ENCODE data around the gene SERP2.

Gene SERP2

GRCh38 chr13:44368062-44368591 is 5.5 kb upstream of the SERP2 start:
- H3K36me3 ChIP-seq (ENCODE audit: control insufficient read depth in 2 of 2, insufficient read depth in 1 of 2, low read length in 2 of 2) = no peaks in the 10 kb centered on the region
- no peaks in the 10 kb centered on the region for H3K9me3 ChIP-seq (ENCODE audit: control insufficient read depth, insufficient read depth, low read depth, low read length)
- CTCF ChIA-PET = no interaction called here
- no peak overlapping the region; the same call in 1 of the 2 replicates for H3K27ac ChIP-seq (ENCODE audit: extremely low read depth, low read depth, low read length)
- POLR2A ChIA-PET = interaction anchor here (1.0 to 2.2 kb wide), 2 partner anchors 65 to 68 kb away, joined by 3 to 12 read pairs; no protein-coding TSS in a partner anchor
- no peak overlapping the region for H3K4me3 ChIP-seq (ENCODE audit: low read depth, low read length)
- peaks cover 2% of the 10 kb centered on the region for H3K4me1 ChIP-seq (ENCODE audit: control insufficient read depth, insufficient read depth, low read length)
- no peak for TF ChIP-seq ZNF366 (tag by site-specific recombination; conservative IDR thresholded peaks at IDR 0.05)
- TF ChIP-seq ZNF394 (tag by site-specific recombination; IDR thresholded peaks at IDR 0.05; ENCODE audit: borderline replicate concordance) = no peak
- peak; percentile 62 for TF ChIP-seq SP7 (tag by site-specific recombination; IDR thresholded peaks at IDR 0.05)
- no peak for TF ChIP-seq ZBTB48 (tag by site-specific recombination; IDR thresholded peaks at IDR 0.05)
- 0 out of 2 replicates have a peak, but pooled peaks have one; percentile 20 for TF ChIP-seq KLF1 (tag by site-specific recombination; IDR thresholded peaks at IDR 0.05)
- TF ChIP-seq SP3 (tag by site-specific recombination; IDR thresholded peaks at IDR 0.05) = no peak
- TF ChIP-seq, protein P1, sequence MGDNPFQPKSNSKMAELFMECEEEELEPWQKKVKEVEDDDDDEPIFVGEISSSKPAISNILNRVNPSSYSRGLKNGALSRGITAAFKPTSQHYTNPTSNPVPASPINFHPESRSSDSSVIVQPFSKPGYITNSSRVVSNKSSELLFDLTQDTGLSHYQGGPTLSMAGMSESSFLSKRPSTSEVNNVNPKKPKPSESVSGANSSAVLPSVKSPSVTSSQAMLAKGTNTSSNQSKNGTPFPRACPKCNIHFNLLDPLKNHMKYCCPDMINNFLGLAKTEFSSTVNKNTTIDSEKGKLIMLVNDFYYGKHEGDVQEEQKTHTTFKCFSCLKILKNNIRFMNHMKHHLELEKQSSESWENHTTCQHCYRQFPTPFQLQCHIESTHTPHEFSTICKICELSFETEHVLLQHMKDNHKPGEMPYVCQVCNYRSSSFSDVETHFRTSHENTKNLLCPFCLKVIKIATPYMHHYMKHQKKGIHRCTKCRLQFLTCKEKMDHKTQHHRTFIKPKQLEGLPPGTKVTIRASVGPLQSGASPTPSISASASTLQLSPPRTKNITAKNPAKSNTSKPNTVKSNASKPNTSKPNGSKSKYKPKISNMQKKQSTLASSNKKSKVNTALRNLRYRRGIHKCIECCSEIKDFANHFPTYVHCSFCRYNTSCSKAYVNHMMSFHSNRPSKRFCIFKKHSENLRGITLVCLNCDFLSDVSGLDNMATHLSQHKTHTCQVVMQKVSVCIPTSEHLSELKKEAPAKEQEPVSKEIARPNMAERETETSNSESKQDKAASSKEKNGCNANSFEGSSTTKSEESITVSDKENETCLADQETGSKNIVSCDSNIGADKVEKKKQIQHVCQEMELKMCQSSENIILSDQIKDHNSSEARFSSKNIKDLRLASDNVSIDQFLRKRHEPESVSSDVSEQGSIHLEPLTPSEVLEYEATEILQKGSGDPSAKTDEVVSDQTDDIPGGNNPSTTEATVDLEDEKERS (tag by site-specific recombination; IDR thresholded peaks at IDR 0.05) = no peak
- no peak for TF ChIP-seq HIC1 (tag by site-specific recombination; IDR thresholded peaks at IDR 0.05)
- no peak for TF ChIP-seq ZNF677 (tag by site-specific recombination; IDR thresholded peaks at IDR 0.05)
- TF ChIP-seq ZNF596 (tag by site-specific recombination; IDR thresholded peaks at IDR 0.05) = no peak
- TF ChIP-seq TRIM28 (IDR thresholded peaks at IDR 0.05; ENCODE audit: borderline replicate concordance, low read length) = no peak
- no peak for TF ChIP-seq ZNF76 (tag by site-specific recombination; IDR thresholded peaks at IDR 0.05; ENCODE audit: borderline replicate concordance, low read depth)
- no peak for TF ChIP-seq ZNF311 (tag by site-specific recombination; IDR thresholded peaks at IDR 0.05; ENCODE audit: borderline replicate concordance)
- TF ChIP-seq ZNF202 (tag by site-specific recombination; IDR thresholded peaks at IDR 0.05; ENCODE audit: borderline replicate concordance) = no peak
- no peak for TF ChIP-seq ZNF2 (tag by site-specific recombination; IDR thresholded peaks at IDR 0.05)
- TF ChIP-seq ZNF510 (tag by site-specific recombination; IDR thresholded peaks at IDR 0.05; ENCODE audit: insufficient replicate concordance) = no peak
- no peak for TF ChIP-seq YY2 (tag by site-specific recombination; IDR thresholded peaks at IDR 0.05)
- TF ChIP-seq, protein P2, sequence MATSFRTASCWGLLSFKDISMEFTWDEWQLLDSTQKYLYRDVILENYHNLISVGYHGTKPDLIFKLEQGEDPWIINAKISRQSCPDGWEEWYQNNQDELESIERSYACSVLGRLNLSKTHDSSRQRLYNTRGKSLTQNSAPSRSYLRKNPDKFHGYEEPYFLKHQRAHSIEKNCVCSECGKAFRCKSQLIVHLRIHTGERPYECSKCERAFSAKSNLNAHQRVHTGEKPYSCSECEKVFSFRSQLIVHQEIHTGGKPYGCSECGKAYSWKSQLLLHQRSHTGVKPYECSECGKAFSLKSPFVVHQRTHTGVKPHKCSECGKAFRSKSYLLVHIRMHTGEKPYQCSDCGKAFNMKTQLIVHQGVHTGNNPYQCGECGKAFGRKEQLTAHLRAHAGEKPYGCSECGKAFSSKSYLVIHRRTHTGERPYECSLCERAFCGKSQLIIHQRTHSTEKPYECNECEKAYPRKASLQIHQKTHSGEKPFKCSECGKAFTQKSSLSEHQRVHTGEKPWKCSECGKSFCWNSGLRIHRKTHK (tag by site-specific recombination; IDR thresholded peaks at IDR 0.05) = no peak
- 0 out of 2 replicates have a peak, but pooled peaks have one; percentile 34 for TF ChIP-seq ZEB2 (tag by site-specific recombination; IDR thresholded peaks at IDR 0.05)
- TF ChIP-seq, protein P3, sequence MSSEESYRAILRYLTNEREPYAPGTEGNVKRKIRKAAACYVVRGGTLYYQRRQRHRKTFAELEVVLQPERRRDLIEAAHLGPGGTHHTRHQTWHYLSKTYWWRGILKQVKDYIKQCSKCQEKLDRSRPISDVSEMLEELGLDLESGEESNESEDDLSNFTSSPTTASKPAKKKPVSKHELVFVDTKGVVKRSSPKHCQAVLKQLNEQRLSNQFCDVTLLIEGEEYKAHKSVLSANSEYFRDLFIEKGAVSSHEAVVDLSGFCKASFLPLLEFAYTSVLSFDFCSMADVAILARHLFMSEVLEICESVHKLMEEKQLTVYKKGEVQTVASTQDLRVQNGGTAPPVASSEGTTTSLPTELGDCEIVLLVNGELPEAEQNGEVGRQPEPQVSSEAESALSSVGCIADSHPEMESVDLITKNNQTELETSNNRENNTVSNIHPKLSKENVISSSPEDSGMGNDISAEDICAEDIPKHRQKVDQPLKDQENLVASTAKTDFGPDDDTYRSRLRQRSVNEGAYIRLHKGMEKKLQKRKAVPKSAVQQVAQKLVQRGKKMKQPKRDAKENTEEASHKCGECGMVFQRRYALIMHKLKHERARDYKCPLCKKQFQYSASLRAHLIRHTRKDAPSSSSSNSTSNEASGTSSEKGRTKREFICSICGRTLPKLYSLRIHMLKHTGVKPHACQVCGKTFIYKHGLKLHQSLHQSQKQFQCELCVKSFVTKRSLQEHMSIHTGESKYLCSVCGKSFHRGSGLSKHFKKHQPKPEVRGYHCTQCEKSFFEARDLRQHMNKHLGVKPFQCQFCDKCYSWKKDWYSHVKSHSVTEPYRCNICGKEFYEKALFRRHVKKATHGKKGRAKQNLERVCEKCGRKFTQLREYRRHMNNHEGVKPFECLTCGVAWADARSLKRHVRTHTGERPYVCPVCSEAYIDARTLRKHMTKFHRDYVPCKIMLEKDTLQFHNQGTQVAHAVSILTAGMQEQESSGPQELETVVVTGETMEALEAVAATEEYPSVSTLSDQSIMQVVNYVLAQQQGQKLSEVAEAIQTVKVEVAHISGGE (tag by site-specific recombination; conservative IDR thresholded peaks at IDR 0.05; ENCODE audit: low read depth) = no peak
- no peak for TF ChIP-seq ZBTB17 (tag by site-specific recombination; IDR thresholded peaks at IDR 0.05)
- TF ChIP-seq ZNF416 (tag by site-specific recombination; IDR thresholded peaks at IDR 0.05) = no peak
- TF ChIP-seq EGR2 (tag by site-specific recombination; IDR thresholded peaks at IDR 0.05; ENCODE audit: low read depth) = no peak
- no peak for TF ChIP-seq KLF8 (tag by site-specific recombination; IDR thresholded peaks at IDR 0.05)
- no peak for TF ChIP-seq ZNF155 (tag by site-specific recombination; IDR thresholded peaks at IDR 0.05)
- TF ChIP-seq ZFP69B (tag by site-specific recombination; IDR thresholded peaks at IDR 0.05) = no peak
- TF ChIP-seq, protein P4, sequence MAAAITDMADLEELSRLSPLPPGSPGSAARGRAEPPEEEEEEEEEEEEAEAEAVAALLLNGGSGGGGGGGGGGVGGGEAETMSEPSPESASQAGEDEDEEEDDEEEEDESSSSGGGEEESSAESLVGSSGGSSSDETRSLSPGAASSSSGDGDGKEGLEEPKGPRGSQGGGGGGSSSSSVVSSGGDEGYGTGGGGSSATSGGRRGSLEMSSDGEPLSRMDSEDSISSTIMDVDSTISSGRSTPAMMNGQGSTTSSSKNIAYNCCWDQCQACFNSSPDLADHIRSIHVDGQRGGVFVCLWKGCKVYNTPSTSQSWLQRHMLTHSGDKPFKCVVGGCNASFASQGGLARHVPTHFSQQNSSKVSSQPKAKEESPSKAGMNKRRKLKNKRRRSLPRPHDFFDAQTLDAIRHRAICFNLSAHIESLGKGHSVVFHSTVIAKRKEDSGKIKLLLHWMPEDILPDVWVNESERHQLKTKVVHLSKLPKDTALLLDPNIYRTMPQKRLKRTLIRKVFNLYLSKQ (tag by site-specific recombination; IDR thresholded peaks at IDR 0.05; ENCODE audit: borderline replicate concordance) = no peak

Data from HEK293 (cell line).